Nephron progenitor cell (in vitro differentiated cells): ENCODE data around the gene DYNC1LI1.
"Not testable (repeated sequence)": the region's sequence is repeated elsewhere in the genome, so short reads cannot be mapped to it uniquely, and the experiment has no call there.

ENCODE experiments used
- DNase-seq: peaks from one replicate; pipeline ENCODE4 v3.0.0; 2021
- H3K27ac Mint-ChIP-seq: 2 replicates; pipeline ENCODE4 v1.8.0; 2021; ENCODE audit warnings: mild to moderate bottlenecking, moderate library complexity, mixed read lengths
- H3K27me3 Mint-ChIP-seq: 2 replicates; pipeline ENCODE4 v1.8.0; 2021; ENCODE audit warnings: mild to moderate bottlenecking, low read depth, mixed read lengths; ENCODE audit not compliant: poor library complexity
- H3K36me3 Mint-ChIP-seq: 2 replicates; pipeline ENCODE4 v1.8.0; 2021; ENCODE audit warnings: low read depth, mixed read lengths
- H3K4me1 Mint-ChIP-seq: 2 replicates; pipeline ENCODE4 v1.8.0; 2021; ENCODE audit warnings: mixed read lengths
- H3K4me3 Mint-ChIP-seq: 2 replicates; pipeline ENCODE4 v1.8.0; 2021; ENCODE audit warnings: mild to moderate bottlenecking, moderate library complexity, mixed read lengths
- H3K9me3 Mint-ChIP-seq: 2 replicates; pipeline ENCODE4 v1.8.0; 2021; ENCODE audit warnings: mild to moderate bottlenecking, moderate library complexity, mixed read lengths
- TF ChIP-seq, protein P1 (sequence below): fragments of 200-600 bp; sonication (generic); IDR thresholded peaks from 2 replicates; pipeline ENCODE4 v1.5.0; 2021; ENCODE audit warnings: antibody characterized with exemption

The DYNC1LI1 gene

DNA sequence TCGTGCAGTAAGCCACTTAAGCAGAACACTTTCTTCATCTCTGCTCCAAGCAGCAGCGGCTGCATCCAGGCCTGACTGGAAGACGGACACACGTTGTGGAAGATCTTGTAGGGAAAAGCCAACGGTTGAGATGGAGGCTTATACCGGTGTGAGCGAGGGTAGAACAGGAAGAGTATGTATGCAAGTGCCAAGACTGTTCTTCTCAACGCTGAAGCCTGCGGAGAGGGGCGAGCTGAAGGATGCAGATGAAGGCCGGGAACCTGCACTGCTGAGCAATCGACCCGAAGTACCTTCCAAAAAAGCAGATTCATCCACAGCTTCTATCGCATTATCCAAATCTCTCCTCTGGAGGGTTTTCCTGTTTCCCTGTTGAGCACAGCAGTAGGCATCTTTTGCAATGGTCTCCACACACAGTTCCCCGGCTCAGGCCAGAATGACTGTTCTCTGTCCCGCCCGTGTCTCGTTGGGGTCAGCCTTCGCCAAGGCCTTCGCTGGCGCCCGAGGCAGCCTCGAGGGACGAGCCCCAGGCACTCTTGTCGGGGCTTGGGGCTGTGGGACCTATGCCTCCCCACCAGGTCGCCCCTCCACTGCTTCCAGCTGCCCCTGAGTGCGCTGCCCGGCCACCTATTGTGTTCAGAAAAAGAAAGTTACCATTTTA is 22.2 kb upstream of the DYNC1LI1 start:
- no peak for DNase-seq
- H3K27me3 Mint-ChIP-seq, result peaks cover 30% of the 10 kb centered on the region
- no peaks in the 10 kb centered on the region for H3K36me3 Mint-ChIP-seq
- H3K4me3 Mint-ChIP-seq, result peak overlapping the region; percentile 49
- TF ChIP-seq, protein P1, sequence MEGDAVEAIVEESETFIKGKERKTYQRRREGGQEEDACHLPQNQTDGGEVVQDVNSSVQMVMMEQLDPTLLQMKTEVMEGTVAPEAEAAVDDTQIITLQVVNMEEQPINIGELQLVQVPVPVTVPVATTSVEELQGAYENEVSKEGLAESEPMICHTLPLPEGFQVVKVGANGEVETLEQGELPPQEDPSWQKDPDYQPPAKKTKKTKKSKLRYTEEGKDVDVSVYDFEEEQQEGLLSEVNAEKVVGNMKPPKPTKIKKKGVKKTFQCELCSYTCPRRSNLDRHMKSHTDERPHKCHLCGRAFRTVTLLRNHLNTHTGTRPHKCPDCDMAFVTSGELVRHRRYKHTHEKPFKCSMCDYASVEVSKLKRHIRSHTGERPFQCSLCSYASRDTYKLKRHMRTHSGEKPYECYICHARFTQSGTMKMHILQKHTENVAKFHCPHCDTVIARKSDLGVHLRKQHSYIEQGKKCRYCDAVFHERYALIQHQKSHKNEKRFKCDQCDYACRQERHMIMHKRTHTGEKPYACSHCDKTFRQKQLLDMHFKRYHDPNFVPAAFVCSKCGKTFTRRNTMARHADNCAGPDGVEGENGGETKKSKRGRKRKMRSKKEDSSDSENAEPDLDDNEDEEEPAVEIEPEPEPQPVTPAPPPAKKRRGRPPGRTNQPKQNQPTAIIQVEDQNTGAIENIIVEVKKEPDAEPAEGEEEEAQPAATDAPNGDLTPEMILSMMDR, result no peak
- H3K27ac Mint-ChIP-seq, result no peak overlapping the region
- no peaks in the 10 kb centered on the region for H3K9me3 Mint-ChIP-seq
- peaks cover 57% of the 10 kb centered on the region for H3K4me1 Mint-ChIP-seq

DNA sequence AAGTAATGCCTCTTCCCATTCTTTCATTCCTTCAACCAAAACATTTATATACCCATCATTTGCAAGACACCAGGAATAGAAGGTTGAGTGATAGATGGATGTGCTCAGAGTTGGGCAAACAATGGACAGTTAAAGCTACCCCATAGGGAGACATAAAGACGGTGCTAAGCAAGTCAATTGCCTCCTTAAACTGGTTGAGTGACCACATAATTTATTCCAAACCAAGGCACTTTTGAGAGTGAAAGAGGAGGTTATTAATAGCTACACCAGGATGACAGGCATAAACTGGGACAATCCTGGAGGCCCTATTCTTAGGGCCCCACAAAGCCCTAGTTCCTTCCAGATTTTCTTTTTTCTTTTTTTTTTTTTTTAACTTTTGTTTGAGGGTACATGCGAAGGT is 21.4 kb upstream of the DYNC1LI1 start:
- peaks cover 52% of the 10 kb centered on the region for H3K4me1 Mint-ChIP-seq
- no peaks in the 10 kb centered on the region for H3K36me3 Mint-ChIP-seq
- no peak overlapping the region for H3K27ac Mint-ChIP-seq
- H3K9me3 Mint-ChIP-seq, result no peaks in the 10 kb centered on the region
- TF ChIP-seq, protein P1, result no peak
- no peak for DNase-seq
- peaks cover 34% of the 10 kb centered on the region for H3K27me3 Mint-ChIP-seq
- H3K4me3 Mint-ChIP-seq, result no peak overlapping the region

DNA sequence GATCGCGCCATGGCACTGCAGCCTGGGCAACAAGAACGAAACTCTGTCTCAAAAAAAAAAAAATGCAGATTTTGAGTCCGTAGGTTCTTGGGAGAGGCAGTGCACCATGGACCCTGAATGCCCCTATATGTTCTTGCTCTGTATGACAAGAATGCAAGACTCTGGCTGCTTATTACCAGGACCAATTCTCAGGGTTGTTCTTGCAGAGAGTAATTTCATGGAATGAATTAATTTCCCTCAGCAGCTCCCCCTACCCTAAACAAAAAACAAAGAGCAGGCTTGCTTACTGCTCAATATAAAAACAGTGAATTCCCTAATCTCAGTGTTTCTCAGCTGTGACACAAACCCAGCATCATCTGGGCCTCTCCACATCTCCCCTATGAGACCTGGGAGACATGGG is 20.5 kb upstream of the DYNC1LI1 start:
- H3K36me3 Mint-ChIP-seq, result no peaks in the 10 kb centered on the region
- peaks cover 34% of the 10 kb centered on the region for H3K27me3 Mint-ChIP-seq

DNA sequence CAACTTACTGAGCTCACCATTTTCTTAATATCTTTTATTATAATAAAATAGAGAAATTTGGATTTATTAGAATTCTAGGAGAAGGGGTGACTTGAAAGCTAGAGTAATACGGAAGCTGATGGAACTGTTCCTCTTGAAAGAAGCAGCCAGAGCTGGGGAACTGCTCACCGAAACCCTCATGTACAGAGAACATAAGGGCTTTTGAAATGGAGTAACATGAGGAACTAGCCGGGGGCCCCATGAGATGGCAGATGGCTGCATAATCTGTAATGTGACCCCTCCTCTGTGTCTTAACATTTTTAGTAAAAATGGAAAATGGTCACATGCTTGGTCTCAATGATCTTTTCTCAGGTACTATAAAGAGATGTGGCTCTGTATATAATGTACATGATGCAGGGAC is 15.7 kb upstream of the DYNC1LI1 start:
- Mint-ChIP-seq H3K27me3 (peaks cover 26% of the 10 kb centered on the region), H3K27ac (no peak overlapping the region), H3K4me1 (peaks cover 1% of the 10 kb centered on the region), H3K36me3 (no peaks in the 10 kb centered on the region), H3K4me3 (no peak overlapping the region), H3K9me3 (no peaks in the 10 kb centered on the region)
- TF ChIP-seq, protein P1, result no peak
- DNase-seq, result no peak

More for the DNA sequence above, 20.5 kb upstream of the DYNC1LI1 start:
- H3K9me3 Mint-ChIP-seq, result no peaks in the 10 kb centered on the region
- TF ChIP-seq, protein P1, result no peak
- no peak for DNase-seq
- H3K4me3 Mint-ChIP-seq, result no peak overlapping the region
- peaks cover 44% of the 10 kb centered on the region for H3K4me1 Mint-ChIP-seq
- H3K27ac Mint-ChIP-seq, result no peak overlapping the region

DNA sequence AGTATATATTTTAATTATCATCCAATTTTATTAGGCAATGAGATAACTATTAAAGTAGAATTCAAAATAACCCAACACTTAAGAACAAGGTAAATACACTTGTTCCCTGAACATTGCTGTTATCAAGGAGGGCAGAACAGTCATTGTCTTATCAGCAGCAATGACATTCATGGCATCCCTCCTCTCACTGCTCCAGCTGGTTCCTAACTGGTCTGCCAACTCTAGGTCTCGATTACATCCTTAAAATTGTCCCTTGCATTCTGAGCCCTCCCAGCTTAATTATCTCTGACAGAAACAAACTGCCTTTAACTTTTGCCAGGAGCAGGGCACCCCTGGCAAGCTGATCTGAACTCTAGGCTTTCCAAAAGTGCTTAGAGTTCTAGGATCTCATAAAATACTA is 14.0 kb upstream of the DYNC1LI1 start:
- DNase-seq, result no peak
- Mint-ChIP-seq H3K9me3 (no peaks in the 10 kb centered on the region), H3K27ac (no peak overlapping the region), H3K4me1 (no peaks in the 10 kb centered on the region), H3K36me3 (no peaks in the 10 kb centered on the region), H3K4me3 (no peak overlapping the region), H3K27me3 (peaks cover 17% of the 10 kb centered on the region)
- TF ChIP-seq, protein P1, result no peak

DNA sequence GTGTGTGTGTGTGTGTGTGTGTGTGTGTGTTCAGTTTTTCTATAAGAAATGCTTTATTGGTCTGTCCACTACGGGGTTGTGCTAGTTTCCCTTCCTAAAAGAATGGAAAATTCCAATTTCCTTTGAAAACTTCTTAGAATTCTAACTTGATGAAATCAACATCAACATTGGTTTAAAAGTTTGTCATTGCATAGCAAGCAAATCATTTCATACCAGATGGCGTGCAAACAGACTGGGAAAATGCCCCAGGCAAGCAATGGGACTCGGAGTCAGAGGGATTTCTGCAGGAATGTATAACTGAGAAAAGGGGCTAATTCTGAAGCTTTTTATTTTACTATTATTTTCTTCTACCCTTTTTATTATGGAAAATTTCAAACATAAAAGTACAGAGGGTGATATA is 13.1 kb upstream of the DYNC1LI1 start:
- no peaks in the 10 kb centered on the region for H3K4me1 Mint-ChIP-seq
- DNase-seq, result no peak
- peaks cover 10% of the 10 kb centered on the region for H3K27me3 Mint-ChIP-seq
- H3K4me3 Mint-ChIP-seq, result no peak overlapping the region
- no peaks in the 10 kb centered on the region for H3K9me3 Mint-ChIP-seq
- no peak overlapping the region for H3K27ac Mint-ChIP-seq
- no peaks in the 10 kb centered on the region for H3K36me3 Mint-ChIP-seq
- TF ChIP-seq, protein P1, result no peak

DNA sequence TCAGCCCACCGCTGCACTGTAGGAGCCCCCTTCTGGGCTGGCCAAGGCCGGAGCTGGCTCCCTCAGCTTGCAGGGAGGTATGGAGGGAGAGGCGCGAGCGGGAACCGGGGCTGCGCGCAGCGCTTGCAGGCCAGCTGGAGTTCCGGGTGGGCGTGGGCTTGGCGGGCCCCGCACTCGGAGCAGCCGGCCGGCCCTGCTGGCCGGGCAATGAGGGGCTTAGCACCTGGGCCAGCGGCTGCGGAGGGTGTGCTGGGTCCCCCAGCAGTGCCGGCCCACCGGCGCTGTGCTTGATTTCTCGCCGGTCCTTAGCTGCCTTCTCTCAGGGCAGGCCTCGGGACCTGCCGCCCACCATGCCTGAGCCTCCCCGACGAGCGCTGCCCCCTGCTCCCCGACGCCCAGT is 8.0 kb upstream of the DYNC1LI1 start:
- H3K4me3 Mint-ChIP-seq, H3K9me3 Mint-ChIP-seq, DNase-seq, H3K36me3 Mint-ChIP-seq, H3K4me1 Mint-ChIP-seq, H3K27me3 Mint-ChIP-seq, H3K27ac Mint-ChIP-seq: not testable (repeated sequence)
